ENCODE measurements around the gene TRIM38.
A peak's percentile ranks its signal among the peaks of the same experiment; 100 is the strongest.

Gene TRIM38

GRCh38 chr6:25987845-25988244, 25.2 kb downstream of the TRIM38 start:
- no peak overlapping the region for H3K27ac ChIP-seq (ENCODE audit: low read length)
- H2AFZ ChIP-seq (ENCODE audit: low read depth, low read length) = no peak overlapping the region
- DNase-seq (no peak), ATAC-seq (ENCODE audit: insufficient read depth, low read depth) (no peak)
- no peak overlapping the region for H3K9ac ChIP-seq (ENCODE audit: low read depth, low read length)
- H3K79me2 ChIP-seq (ENCODE audit: insufficient read depth, low read length) = no peaks in the 10 kb centered on the region
- H3K4me2 ChIP-seq (ENCODE audit: insufficient read depth, low read length) = no peak overlapping the region
- no peaks in the 10 kb centered on the region for H4K20me1 ChIP-seq (ENCODE audit: insufficient read depth, low read length)
- peaks cover 11% of the 10 kb centered on the region for H3K4me1 ChIP-seq (ENCODE audit: insufficient read depth, low read length)
- H3K36me3 ChIP-seq (ENCODE audit: insufficient read depth, low read length) = peaks cover 7% of the 10 kb centered on the region; the same call in 1 of the 2 replicates
- H3K4me3 ChIP-seq (ENCODE audit: low read depth in 1 of 2, low read length in 2 of 2) = no peak overlapping the region
- H3K9me3 ChIP-seq (ENCODE audit: insufficient read depth, low read length, severe bottlenecking) = no peaks in the 10 kb centered on the region
- no peaks in the 10 kb centered on the region for H3K27me3 ChIP-seq (ENCODE audit: insufficient read depth, low read length, poor library complexity)
- no peak for TF ChIP-seq CTCF (IDR thresholded peaks at IDR 0.05; ENCODE audit: borderline replicate concordance, extremely low read depth, low read length, poor library complexity, severe bottlenecking)
- TF ChIP-seq EZH2 (IDR thresholded peaks at IDR 0.05; ENCODE audit: borderline replicate concordance, low read depth, low read length, severe bottlenecking) = no peak

GRCh38 chr6:25990172-25990873, 27.7 kb downstream of the TRIM38 start:
- DNase-seq = no peak
- no peaks in the 10 kb centered on the region for H3K36me3 ChIP-seq (ENCODE audit: insufficient read depth, low read length)
- H3K9me3 ChIP-seq (ENCODE audit: insufficient read depth, low read length, severe bottlenecking) = no peaks in the 10 kb centered on the region
- no peak for ATAC-seq (ENCODE audit: insufficient read depth, low read depth)
- H3K79me2 ChIP-seq (ENCODE audit: insufficient read depth, low read length) = no peaks in the 10 kb centered on the region
- H4K20me1 ChIP-seq (ENCODE audit: insufficient read depth, low read length) = no peaks in the 10 kb centered on the region
- TF ChIP-seq EZH2 (IDR thresholded peaks at IDR 0.05; ENCODE audit: borderline replicate concordance, low read depth, low read length, severe bottlenecking) = no peak
- no peak for TF ChIP-seq CTCF (IDR thresholded peaks at IDR 0.05; ENCODE audit: borderline replicate concordance, extremely low read depth, low read length, poor library complexity, severe bottlenecking)
- no peak overlapping the region for H3K27ac ChIP-seq (ENCODE audit: low read length)
- H3K4me1 ChIP-seq (ENCODE audit: insufficient read depth, low read length) = peaks cover 29% of the 10 kb centered on the region
- H3K9ac ChIP-seq (ENCODE audit: low read depth, low read length) = no peak overlapping the region
- no peak overlapping the region for H3K4me2 ChIP-seq (ENCODE audit: insufficient read depth, low read length)
- no peak overlapping the region for H3K4me3 ChIP-seq (ENCODE audit: low read depth in 1 of 2, low read length in 2 of 2)
- no peak overlapping the region for H2AFZ ChIP-seq (ENCODE audit: low read depth, low read length)
- no peaks in the 10 kb centered on the region for H3K27me3 ChIP-seq (ENCODE audit: insufficient read depth, low read length, poor library complexity)

GRCh38 chr6:25991785-25992412, 29.3 kb downstream of the TRIM38 start:
- ATAC-seq (ENCODE audit: insufficient read depth, low read depth) (peak; percentile 55), DNase-seq (peak; percentile 67)
- Histone ChIP-seq H3K4me2 (ENCODE audit: insufficient read depth, low read length) (peak overlapping the region; percentile 73), H4K20me1 (ENCODE audit: insufficient read depth, low read length) (no peaks in the 10 kb centered on the region), H3K27ac (ENCODE audit: low read length) (peak overlapping the region; percentile 85), H3K9me3 (ENCODE audit: insufficient read depth, low read length, severe bottlenecking) (no peaks in the 10 kb centered on the region), H3K79me2 (ENCODE audit: insufficient read depth, low read length) (no peaks in the 10 kb centered on the region), H2AFZ (ENCODE audit: low read depth, low read length) (peak overlapping the region; percentile 98), H3K27me3 (ENCODE audit: insufficient read depth, low read length, poor library complexity) (no peaks in the 10 kb centered on the region), H3K9ac (ENCODE audit: low read depth, low read length) (peak overlapping the region; percentile 86), H3K36me3 (ENCODE audit: insufficient read depth, low read length) (no peaks in the 10 kb centered on the region), H3K4me1 (ENCODE audit: insufficient read depth, low read length) (peaks cover 30% of the 10 kb centered on the region), H3K4me3 (ENCODE audit: low read depth in 1 of 2, low read length in 2 of 2) (peak overlapping the region; percentile 79 to 87)
- no peak for TF ChIP-seq CTCF (IDR thresholded peaks at IDR 0.05; ENCODE audit: borderline replicate concordance, extremely low read depth, low read length, poor library complexity, severe bottlenecking)
- TF ChIP-seq EZH2 (IDR thresholded peaks at IDR 0.05; ENCODE audit: borderline replicate concordance, low read depth, low read length, severe bottlenecking) = no peak

Measured in DND-41 (cell line).